Activated CD4-positive, alpha-beta T cell treated with anti-CD3 and anti-CD28 coated beads, Interleukin-2, amount 50 U/mL, for 16 hours (primary cell): Measurements from ENCODE around the gene TSPAN32.

Source experiments
- DNase-seq: peaks from one replicate; pipeline ENCODE4 v3.0.0-alpha.2; 2020

Gene TSPAN32

DNA sequence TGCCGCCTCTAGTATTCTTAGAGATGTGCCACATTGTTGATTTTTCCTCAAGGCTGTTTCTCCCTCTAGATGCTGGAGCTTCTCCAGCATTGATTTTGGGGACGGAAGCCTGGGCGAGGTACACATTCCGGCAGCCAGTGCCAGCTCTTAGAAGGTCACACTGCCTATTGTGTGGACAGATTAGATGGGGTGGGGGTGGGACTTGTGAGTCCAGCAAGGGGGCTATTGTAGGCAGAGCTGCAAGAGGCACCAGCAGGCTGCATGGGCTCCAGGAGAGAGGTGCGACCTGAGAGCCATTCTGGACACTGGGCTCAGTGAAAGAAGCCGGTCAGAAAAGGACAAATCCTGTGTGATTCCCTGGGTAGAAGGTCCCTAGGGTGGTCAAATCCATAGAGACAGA, 12.5 kb upstream of the TSPAN32 start:
- DNase-seq = no peak

DNA sequence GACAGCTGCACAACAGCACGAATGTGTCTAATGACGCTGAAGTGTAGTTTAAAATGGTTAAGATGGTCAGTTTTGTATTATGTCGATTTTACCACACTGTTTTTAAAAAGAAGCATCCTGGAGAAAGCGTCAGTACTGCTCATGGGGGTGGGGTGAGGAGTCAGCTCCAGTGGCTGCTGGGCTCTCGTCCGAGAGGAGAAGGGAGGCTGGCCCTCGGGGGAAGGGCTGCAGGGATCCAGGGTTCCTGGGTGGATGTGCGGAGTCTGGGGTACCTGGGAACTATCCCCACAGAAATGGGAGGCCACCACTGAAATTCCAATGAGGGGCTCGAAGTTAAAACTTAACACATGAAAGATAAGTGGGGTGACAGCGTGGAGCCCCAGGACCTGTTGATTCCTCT, 12.0 kb upstream of the TSPAN32 start:
- DNase-seq = no peak

DNA sequence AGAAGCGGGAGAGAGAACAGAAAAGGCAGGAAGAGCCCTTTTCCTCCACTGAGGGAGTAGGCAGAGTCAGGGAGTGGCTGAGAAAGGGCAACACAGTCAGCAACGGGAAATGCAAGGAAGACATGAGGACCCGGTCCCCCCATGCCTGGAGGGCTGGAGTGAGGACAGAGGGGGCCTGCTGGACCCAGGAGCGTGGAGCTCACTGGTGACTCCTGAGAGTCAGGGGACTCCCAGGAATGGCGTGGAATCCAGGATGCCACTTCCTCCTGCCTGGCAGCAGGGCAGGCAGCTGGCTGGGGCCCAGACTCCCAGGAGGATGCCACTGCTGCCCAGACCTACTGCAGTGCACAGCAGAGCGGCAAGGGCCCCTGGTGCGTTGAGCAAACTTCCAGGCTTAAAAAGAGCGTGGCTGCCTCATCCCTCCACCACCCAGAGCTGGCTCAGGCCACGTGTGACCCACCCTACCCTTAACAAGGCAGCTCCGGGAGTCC, 11.4 kb upstream of the TSPAN32 start:
- DNase-seq = no peak

- DNase-seq = no peak
Observed at GRCh38 chr11:2293531-2293971, 8.3 kb upstream of the TSPAN32 start.

DNA sequence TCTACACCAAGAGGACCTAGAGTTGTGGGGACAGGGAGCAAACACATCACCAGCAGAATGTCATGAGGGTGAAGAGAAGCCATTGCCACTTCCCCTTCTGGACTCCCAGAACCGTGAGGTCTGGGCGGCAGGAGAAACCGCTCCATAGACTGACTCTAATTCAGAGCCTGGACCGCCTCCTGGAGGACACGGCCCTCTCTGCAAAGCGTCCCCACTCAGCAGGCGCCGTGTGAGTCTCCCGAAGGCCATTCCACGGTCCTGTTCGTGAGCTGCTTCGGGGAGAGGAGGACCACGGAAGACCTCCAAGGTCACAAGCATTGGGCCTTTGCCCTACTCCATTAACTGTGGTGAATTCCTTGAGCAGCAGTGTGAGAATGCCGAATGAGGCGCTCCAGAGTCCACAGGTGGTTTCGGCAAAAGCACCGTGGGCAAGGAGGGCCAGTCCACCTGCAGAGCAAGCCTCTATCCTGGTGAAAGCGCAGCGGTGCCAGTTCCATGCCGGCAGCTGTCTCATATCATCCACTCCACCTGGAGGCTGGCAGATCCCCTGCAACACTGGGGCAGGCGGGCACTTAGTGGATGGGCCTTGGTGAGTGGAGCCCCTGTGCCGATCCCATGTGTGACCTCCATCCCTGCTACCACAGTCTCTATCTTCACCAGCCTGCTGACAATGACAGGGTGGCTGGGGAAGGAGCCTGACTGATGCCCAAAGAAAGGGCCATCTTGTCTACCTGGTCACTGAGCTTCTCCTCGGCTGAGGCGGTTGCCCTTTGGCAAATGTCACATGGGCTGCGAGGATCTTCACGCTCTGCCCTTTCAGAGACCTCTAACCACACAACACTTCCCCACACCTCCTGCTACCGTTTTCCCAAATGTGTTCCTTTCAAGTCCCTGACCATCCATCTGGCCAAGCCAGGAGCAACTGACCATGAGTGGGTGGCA, 7.6 kb upstream of the TSPAN32 start:
- no peak for DNase-seq

GRCh38 chr11:2294926-2295290, 6.9 kb upstream of the TSPAN32 start:
- DNase-seq = no peak

DNA sequence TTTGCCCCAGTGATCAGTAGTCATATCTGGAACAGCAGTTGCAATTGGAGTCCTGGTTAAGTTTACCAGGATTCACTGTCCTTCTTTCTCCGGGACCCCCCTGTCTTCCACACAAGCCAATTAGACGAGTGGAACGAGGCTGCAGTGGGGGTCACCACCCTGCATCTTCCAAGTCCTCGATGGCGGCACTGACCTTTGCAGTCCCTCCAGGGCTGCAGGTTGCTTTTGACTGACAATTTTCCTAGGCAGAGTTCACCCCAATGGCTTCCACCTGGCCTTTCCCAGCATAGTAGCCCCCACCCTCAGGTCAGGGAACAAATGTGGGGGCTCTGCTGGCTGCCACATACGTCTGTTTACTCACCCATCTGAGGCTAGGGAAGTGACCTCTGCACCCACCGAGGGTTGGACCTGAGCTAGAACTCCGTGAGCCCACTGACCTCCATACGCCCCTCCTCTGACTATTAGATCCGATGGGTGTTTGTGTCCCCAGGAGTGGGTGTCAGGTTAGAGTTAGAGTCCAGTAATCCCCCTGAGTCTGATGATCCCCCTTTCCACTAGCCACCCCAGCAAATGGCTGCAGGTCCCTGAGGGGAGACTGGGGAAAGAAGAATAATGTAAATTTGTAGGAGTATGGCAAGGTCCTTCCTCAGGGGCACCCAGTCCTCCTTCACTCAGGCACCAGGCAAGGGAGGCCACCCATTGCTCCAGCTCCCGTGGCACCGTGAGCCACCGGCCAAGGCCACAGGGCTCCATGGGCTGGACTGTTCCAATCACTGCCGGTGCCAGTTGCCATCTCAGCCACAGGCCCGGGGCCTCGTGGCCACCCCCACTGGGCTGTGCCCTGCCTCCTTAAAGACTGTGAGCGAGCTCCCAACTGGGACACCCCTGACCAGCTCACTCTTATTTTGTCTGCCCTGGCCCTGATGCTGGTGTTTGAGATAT, 5.6 kb upstream of the TSPAN32 start:
- DNase-seq = no peak

GRCh38 chr11:2296913-2297622, 4.7 kb upstream of the TSPAN32 start:
- DNase-seq = no peak

- DNase-seq = no peak
Observed at GRCh38 chr11:2297623-2298030, 4.2 kb upstream of the TSPAN32 start.

GRCh38 chr11:2298131-2298794, 3.5 kb upstream of the TSPAN32 start:
- DNase-seq = no peak

GRCh38 chr11:2298795-2299761, 2.7 kb upstream of the TSPAN32 start:
- DNase-seq = no peak

DNA sequence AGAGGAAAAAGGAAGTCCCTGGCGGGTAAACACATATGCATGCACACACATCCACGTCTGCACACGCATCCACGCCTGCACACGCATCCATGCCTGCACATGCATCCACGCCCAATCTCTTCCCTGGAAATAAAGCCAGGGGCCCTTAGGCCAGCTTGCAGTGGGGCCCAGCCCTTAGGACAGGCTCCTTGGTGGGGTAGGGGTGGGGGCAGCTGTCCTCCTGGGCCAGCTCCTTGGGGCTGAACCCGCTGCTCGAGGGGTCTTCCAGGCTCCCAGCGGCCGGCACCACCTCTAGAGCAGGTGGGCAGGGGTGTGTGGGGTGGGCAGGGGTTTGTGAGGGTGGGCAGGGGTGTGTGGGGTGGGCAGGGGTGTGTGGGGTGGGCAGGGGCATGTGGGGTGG, 2.0 kb upstream of the TSPAN32 start:
- no peak for DNase-seq

DNA sequence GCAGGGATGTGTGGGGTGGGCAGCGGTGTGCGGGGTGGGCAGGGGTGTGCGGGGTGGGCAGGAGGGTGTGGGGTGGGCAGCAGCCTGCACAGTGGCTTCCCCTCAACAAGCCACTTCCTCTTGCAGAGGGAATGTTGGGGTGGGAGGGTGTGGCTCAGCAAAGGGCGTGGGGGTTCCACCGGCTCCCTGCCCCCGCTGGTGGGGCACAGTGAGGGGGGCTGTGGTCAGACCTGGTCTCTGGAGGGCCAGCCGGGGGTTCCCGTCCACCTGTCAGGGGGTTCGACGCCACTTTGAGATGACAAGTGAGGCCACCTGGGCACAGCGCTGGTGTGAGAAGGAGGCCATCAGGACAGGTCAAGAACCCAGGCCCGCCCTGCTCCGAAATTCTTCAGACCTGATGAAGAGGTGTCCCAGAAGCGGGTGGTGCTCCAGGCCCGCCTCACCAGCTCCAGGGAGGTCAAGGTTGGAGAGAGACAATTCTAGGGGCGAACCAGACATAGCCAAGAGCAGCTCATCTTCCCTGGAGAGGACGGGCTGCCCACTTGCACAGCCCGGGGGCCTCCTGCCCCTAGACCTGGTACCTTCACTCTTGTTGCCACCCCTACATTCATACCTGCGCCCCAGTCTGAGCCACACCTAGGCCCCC, 1.4 kb upstream of the TSPAN32 start:
- no peak for DNase-seq

GRCh38 chr11:2300936-2301630, 730 bp upstream of the TSPAN32 start:
- DNase-seq = no peak

DNA sequence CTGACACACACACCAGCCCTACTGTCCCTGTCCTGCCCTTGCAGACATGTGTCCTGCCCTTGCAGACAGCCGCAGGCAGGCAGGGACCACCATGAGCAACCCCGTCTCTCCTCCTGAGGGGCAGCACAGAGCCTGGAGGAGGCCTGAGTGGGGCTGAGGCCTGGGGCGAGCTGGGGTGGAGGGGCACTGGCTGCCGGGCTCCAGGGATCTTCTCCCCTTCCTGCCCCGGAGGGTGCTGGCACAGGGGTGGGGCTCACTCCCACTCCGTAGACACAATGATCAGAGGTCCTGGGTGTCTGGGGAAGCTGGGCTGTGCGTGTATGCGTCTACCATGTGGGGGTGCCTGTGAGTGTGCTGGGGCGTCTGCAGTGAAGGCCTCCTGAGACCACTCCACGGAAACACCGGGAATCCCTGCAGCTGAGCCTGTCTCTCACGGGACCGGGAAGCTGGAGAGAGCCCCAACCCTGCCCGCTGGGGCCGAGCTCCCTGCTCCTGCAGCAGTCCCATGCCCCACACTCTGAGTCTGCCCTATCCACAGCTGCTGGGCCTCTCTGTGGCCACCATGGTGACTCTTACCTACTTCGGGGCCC, 588 bp downstream of the TSPAN32 start:
- no peak for DNase-seq

DNA sequence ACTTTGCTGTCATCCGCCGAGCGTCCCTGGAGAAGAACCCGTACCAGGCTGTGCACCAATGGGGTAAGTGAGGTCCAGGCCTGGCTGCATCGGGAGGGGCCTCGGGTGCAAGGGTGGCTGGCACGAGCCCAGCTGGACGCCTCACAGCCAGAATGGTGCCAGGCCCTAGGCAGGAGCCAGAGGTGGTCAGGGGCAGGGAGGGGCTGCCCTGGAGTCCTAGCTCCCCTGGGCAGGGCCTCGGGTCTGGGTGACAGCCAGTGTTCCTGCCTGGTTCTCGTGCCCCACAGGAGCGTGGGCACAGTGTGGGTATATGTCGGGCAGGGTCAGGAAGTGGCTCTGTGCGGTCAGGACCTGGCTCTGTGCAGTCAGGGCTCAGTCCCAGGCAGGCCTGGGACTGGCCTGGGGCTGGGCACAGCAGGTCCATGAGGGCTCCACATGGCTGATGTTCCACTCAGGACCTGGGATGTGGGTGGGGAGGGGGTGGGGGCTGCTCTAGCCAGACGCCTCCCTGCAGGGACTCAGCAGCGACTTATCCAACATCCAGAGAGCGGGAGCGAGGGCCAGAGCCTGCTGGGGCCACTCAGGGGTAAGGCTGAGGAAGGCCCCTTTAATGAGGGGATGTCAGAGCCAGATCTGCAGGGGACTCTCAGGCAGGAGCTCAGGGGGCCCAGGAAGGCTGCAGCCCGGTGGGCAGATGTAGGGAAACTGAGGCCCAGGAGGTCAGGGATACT, 1.2 kb downstream of the TSPAN32 start:
- DNase-seq = no peak

DNA sequence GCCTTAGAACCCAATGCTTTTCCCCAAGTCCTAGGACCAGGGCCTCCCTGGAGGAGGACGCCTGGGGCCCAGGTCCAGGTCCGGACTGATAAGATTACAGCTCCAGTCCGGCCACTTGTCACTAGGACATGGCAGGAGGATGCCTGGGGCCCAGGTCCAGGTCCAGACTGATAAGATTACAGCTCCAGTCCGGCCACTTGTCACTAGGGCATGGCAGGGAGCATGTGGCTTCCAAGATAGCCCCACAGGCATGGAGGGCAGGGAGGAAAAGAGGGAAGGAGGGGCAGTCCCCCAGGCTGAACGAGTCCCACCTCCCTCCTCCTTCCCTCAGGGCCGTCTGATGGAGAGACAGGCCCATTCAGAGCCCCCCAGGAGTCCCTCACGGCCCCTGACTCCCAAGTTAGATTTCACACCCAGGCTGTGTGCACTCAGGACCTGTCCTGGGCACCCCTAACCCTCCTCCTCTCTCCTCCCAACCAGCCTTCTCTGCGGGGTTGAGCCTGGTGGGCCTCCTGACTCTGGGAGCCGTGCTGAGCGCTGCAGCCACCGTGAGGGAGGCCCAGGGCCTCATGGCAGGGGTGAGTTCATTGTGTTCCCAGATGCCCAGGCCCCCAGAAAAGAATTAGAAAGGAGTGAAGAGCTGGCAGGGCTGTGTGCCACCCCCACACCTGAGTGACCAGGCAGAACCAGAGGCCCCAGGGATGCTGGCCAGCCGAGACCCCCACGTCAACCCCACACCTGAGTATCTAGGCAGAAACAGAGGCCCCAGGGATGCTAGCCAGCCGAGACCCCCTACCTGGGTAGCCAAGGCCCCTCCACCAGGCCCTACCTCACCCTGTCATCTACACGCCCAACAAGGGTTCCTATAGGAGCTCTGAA, 2.1 kb downstream of the TSPAN32 start:
- DNase-seq = no peak
